HEK293T (cell line): ENCODE data around the gene LHB.

ENCODE experiments used
- ARNT ChIP-seq: fragments of 450-650 bp; IDR thresholded peaks from 2 replicates; pipeline ENCODE4 v1.6.1; 2017; ENCODE audit warnings: mild to moderate bottlenecking
- ELF4 ChIP-seq: fragments of 450-650 bp; IDR thresholded peaks from 2 replicates; pipeline ENCODE4 v1.6.1; 2017; ENCODE audit warnings: antibody characterized with exemption
- FOXK2 ChIP-seq: fragments of 450-650 bp; IDR thresholded peaks from 2 replicates; pipeline ENCODE4 v1.6.1; 2016; ENCODE audit warnings: mild to moderate bottlenecking
- FOXM1 ChIP-seq: fragments of 450-650 bp; IDR thresholded peaks from 2 replicates; pipeline ENCODE4 v1.6.1; 2017; ENCODE audit warnings: mild to moderate bottlenecking, borderline replicate concordance
- HDGF ChIP-seq: fragments of 450-650 bp; IDR thresholded peaks from 2 replicates; pipeline ENCODE4 v1.6.1; 2017; ENCODE audit warnings: antibody characterized with exemption, borderline replicate concordance
- LEF1 ChIP-seq: fragments of 450-650 bp; IDR thresholded peaks from 2 replicates; pipeline ENCODE4 v1.6.1; 2017; ENCODE audit warnings: mild to moderate bottlenecking, borderline replicate concordance
- NFRKB ChIP-seq: fragments of 450-650 bp; IDR thresholded peaks from 2 replicates; pipeline ENCODE4 v1.6.1; 2016; ENCODE audit warnings: mild to moderate bottlenecking, moderate library complexity
- SUZ12 ChIP-seq: fragments of 450-650 bp; IDR thresholded peaks from 2 replicates; pipeline ENCODE4 v1.6.1; 2016; ENCODE audit warnings: mild to moderate bottlenecking

GRCh38 chr19:49059053-49059452, 42.2 kb upstream of the LHB start:
- TF ChIP-seq NFRKB (no peak), SUZ12 (no peak), ARNT (no peak), FOXM1 (no peak), ELF4 (no peak), FOXK2 (no peak), HDGF (no peak), LEF1 (no peak)
